GM18507 (cell line): Measurements from ENCODE around the gene ARID1A.
A peak's percentile ranks its signal among the peaks of the same experiment; 100 is the strongest.
"Not testable (repeated sequence)": the region's sequence is repeated elsewhere in the genome, so short reads cannot be mapped to it uniquely, and the experiment has no call there.

ENCODE experiments used
- DNase-seq: peaks from one replicate; pipeline ENCODE4 v3.0.0; 2011; ENCODE audit warnings: low read depth; ENCODE audit not compliant: insufficient read length; ENCODE audit errors: extremely low spot score
- FAIRE-seq: peaks from 2 replicates; lab custom pipeline; 2011; peaks lifted over from hg19 to GRCh38; lab: Jason Lieb, UNC

Gene ARID1A

DNA sequence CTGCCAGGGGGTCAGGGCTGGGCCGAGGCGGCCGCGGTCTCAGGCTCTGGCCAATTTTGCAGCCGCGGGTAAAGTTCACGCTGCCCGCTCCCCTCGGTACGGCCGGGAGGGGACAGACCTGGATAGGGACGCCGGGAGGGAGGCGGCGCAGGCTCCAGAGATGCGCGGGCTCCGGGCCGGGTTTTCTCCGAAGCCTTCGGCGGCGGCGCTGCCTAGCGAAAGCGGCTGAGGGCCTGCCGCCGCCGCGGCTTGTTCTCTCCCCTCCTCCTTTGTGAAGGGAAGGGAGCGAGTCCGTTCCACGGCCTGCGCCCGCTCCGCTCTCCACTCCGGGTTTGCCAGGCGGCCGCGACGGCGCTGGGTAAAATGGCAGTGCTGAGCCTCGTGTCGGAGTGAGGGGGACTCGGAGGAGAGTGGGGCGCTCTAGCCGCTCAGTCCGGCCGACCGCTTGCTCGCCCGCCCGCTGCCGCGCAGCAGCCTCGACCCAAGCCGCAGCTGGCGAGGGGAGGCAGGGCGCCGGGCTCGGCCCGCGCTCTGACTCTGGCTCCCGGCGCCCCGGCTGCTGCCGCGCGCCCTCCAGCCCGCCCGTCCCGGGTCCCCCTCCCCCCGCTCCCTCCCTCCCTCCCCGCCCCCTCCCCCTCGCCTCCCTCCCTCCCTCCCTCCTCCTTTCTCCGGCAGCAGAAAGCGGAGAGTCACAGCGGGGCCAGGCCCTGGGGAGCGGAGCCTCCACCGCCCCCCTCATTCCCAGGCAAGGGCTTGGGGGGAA, at the start of gene ARID1A:
Gene ARID1A (plus strand): TSS at position 660 of the 763 bp plus-strand sequence. CDS start 389 bp downstream, outside the sequence.
- FAIRE-seq: peak; percentile 81
- peak; percentile 58 for DNase-seq

DNA sequence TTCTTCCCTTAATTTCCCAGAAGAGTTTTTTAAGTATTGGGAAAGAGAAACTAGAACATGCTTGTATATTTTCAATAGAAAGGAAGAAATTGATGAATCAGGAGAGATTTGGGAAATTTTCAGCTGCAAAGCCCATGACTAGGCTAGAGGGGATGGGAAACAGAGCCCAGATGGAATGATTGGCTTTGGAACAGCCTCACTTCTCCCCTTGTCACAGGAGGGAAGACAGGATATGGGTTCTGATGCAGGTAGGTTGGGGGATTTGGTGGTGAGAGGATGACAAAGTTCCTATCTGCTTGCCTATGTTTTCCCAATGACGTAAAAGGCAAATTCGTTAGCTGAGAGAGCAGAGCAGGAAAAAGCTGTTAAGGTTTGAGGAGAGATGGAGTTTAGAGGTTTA, 31.0 kb upstream of the ARID1A start:
- no peak for FAIRE-seq
- DNase-seq: no peak

DNA sequence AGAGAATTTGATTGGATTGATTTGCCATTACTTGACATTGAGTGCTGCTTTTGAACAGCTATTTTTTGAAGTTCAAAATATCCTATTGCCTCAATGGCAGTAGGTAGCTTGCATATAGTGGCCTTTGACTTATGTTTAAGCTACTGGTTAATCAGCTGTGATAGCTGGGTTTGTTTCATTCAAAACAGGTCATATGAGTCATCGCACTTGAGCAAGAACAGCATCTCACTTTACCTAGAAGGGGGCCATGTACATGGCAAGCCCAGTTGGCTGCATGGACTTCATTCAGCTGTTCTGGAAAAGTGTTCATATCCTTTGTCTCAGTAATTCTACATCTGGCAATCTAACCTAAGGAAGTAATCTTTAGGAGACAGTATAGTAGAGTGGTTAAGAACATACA, 29.0 kb upstream of the ARID1A start:
- no peak for FAIRE-seq
- DNase-seq: no peak

DNA sequence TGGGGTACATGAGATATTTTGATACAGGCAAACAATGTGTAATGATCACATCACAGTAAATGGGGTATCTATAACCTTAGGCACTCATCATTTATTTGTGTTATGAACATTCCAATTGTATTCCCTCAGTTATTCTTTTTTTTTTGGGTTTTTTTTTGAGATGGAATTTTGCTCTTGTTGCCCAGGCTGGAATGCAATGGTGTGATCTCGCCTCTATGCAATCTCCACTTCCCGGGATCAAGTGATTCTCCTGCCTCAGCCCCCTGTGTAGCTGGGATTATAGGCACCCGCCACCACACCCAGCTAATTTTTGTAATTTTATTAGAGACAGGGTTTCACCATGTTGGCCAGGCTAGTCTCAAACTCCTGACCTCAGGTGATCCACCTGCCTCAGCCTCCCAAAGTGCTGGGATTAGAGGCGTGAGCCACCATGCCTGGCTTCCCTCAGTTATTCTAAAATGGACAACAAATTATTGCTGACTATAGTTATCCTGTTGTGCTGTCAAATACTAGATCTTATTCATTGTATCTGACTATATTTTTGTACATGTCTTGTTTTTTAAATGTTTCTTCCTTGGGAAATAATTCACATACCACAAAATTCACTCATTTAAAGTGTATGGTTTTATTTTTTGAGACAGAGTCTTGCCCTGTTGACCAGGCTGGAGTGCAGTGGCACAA, 27.6 kb upstream of the ARID1A start:
- FAIRE-seq: not testable (repeated sequence)

DNA sequence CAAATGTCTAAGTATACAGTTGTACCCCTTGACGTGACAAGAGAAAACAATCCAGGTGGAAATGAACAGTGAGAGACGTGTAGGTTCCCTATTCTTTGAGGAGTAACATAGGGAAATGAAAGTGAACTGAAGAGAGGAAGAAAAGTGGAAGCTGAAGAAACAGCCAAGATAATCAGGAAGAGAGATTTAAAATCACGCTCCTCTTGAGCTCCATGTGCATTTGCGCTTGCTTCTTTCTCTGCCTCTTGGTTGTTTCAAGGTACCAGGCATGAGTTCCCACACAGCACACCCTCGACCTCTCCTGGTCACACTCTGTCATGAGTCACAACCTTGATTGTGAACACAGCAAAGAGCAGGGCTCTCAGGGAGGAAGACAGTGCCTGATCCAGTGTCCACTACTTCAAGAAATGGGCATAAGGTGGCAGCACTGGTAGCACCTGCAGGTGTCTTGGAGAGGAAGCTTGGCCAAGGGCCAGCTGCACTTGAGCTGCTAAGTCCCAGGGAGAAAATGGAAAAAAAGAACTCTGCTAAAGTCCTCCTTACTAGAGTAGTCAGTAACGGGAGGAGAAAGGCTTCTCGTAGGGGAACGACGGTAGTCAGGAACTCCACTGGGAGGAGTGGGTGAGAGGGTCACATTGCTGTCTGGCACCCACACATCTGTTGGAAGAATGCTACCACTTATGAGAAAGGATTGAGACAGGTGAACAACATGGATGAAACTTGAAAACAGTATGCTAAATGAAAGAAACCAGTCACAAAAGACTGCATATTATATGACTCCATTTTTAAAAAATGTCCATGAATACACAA, 18.3 kb upstream of the ARID1A start:
- peak; percentile 92 for FAIRE-seq

More for the DNA sequence above, 27.6 kb upstream of the ARID1A start:
- DNase-seq: not testable (repeated sequence)

DNA sequence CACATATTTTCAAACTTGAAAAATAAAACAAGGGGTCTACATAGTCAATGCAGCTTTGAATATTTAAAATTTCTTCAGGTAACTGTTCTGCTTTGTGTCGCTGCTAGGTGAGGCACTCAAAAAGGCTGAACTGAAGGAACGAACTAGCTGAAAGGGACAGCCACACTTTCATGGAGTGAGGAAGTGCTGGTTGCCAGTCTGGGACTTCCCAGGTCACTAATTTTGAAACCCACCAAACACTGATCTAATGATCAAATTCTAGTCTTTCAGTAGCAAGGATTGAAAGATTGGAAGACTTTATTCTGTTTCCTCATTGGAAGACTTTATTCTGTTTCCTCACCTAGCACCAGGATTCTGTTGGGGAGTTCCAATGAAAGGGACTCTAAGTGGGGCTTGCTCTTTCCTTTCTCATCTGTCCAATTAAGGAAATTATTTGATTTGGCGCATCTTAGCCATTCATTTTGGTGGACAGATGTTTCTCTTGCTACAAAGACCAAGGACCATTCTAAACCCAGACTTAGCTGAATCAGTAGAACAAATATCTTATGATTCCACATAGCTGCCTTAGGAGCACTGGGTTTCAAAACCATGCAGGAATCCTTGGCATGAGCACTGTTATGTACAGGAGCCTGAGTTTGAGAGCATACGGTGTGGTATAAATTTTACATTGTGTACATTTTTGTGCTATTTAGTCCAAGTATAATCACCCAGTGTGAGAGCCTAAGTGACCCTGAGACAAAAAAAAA, 10.9 kb upstream of the ARID1A start:
- DNase-seq (no peak), FAIRE-seq (peak; percentile 36)

More for the DNA sequence above, 18.3 kb upstream of the ARID1A start:
- DNase-seq: no peak

DNA sequence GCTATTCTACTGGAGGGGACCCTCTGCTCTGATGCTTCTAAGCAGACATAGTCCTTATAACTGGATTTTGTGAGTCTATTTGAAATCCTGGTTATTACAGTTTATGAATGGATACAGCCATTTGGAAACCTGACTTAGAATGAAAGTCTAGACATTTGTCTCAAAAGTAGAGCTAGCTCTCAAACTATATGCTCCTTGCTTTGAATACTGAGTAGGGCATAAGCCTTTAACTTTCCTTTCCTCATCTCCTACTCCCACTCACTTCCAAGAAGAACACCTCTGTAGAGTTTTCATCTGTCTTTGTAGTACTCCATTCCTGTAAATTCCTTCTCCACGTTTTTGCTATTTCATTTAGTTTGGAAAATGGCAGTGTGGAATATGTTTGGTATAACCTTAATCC, 9.0 kb upstream of the ARID1A start:
- no peak for DNase-seq
- no peak for FAIRE-seq

DNA sequence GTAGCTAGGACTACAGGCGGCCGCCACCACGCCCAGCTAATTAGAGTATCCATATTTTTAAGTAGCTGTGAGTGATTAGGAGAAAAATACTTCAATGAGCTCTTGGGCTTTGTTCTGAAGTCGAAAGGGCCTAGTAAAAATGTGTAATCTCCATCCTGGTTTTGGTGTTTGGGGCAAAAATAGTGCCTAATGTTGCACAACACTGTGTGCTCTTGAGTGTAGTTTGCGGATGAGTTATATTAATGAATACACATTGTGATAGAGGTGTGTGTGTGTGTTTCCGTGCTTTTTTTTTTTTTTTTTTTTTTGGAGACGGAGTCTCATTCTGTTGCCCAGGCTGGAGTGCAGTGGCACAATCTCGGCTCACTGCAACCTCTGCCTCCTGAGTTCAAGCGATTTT, 6.3 kb upstream of the ARID1A start:
- no peak for FAIRE-seq
- no peak for DNase-seq

DNA sequence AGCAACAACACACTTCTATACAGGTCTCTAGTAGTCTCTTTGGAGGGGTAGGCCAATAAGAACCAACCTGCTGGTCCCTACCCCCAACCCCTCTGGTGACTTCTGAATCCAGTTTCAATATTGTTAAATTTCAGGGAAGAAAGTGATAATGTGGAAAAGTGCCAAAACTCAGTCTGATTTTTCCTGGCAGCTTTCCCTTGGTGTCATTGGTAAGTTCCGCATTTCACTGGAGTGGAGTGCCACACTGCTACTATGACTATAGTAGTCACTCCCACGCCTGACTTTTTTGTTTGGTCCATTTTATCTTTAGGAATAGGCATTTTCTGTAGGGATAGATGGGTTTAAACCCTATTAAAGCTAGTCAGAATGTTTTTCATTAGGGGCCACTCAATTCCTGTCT, 5.7 kb upstream of the ARID1A start:
- FAIRE-seq: no peak

DNA sequence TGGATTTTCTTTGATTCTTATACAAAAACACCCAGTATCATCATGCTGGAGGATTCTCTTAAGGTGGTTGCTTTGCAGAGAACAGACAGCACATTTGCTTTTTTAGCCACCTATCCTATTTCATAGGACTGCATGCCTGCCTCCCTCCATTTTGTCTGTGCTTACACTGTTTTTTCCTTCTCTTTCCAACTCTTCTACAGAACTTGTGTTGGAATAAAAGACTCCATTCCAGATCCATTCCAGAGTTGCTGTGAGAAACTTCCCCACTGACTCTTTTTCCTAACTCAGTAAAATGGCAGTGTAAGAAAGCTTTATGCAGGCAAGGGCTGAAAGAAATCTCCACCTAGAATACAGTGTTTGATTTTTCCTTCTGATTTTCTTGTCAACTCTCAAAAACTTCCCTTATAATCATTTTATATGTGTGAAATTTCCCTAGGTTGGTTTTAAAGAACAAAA, 5.2 kb upstream of the ARID1A start:
- no peak for DNase-seq
- no peak for FAIRE-seq

More for the DNA sequence above, 5.7 kb upstream of the ARID1A start:
- no peak for DNase-seq

DNA sequence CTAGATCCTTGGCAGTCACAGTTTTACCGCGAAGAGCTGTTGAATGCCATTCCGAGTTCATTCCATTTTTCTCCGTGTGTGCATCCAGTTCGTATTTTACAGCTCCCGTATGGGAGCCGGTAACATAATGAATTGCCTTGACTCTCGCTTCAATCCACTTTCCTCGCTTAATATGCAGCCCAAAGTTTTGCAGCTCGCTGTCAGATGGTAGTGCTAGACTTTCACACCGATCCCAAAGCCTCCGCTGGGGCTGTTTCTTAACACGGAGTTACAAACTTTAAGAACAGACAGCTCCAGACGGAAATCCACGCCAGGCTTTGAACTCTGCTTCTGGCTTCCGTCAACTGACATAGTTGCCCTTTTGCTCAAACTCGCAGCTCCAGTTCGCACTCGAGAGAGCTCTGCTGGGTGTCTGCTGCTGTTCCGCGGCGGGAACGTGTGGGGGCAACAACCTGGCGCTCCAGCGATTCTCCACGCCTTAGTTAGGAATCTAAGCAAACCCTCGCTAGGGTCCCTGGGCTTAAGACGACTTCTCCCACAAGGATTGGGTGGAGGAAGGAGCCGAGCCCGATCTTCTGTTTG, 3.5 kb upstream of the ARID1A start:
- FAIRE-seq: peak; percentile 93

DNA sequence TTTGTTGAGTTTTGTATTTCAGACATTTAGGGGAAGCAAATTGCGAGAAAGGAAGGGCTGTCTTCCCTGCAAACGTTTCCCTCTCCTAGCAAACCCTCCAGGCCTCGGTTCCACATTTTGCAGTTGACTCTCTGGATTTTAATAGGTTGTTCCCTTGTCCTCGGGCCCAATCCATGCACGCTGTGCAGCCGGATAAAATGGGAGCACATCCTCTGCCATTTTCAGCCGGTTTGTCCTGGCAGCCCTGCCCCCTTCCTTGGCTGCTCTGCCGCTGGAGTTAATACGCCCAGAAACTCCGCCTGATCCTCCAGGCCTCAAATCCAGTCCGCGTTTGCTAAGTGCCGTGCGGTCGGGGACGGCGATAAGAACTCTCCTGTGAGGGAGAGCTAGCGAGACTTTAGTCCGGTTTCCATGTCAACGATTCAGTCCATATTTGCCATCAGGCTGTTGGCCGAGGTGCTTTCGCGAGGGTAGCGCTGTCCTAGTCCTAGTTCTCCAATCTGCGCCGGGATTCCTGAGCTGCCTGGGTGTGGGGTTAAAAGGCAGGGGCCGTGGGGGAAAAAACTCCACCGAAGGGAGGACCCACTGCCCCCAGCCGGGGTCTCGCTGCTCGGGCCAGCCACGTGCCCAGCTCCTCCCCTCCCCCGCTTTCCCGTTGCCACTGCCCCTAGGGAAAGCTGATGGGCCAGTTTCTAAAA, 2.9 kb upstream of the ARID1A start:
- no peak for FAIRE-seq
- DNase-seq: peak; percentile 75

More for the DNA sequence above, 3.5 kb upstream of the ARID1A start:
- DNase-seq: peak; percentile 67

DNA sequence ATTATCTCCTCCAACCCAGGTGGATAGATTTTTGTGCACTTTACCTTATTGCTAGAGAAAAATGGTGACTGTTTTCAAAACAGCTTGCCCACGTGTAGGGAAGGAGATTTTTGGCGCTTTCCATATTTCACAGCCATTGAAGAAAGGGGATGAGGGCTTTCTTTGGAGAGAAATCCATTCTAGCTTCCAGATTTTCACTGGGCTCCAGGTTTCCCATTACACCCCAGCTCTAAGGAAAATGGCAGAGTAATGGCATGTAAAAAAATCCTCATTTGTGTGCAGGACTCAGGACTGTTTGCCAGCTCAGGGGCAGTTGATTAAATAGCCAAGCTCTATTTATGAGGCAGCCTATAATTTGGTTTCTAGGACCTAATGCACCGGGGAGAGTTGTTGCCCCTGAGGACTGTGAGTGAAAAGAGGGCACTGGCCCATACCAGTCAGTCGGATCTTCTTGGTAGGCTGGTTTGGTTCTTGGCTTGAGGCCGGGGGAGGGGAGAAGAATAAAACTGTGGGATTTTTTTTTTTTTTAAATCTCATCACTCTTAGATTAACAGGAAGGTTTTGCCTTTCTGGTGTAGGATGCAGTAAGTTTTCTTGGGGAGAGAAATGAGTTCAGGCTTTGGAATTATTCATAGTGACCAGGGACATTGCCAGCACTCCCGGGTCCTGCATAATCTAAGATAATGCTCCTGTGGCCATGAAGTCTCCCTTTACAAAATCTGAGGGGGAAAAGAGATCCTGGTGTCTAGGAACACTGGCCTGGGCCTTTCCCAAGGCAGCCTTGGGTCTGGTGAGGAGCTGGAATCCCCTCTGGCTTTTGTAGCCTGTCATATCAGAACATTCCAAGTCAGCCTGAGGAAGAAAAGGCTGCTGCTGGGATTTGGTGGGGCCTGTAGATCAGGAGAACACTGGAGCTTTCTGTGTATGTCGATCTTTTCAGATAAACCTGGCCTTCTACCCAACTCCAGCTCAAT, 1.9 kb upstream of the ARID1A start:
- no peak for DNase-seq

DNA sequence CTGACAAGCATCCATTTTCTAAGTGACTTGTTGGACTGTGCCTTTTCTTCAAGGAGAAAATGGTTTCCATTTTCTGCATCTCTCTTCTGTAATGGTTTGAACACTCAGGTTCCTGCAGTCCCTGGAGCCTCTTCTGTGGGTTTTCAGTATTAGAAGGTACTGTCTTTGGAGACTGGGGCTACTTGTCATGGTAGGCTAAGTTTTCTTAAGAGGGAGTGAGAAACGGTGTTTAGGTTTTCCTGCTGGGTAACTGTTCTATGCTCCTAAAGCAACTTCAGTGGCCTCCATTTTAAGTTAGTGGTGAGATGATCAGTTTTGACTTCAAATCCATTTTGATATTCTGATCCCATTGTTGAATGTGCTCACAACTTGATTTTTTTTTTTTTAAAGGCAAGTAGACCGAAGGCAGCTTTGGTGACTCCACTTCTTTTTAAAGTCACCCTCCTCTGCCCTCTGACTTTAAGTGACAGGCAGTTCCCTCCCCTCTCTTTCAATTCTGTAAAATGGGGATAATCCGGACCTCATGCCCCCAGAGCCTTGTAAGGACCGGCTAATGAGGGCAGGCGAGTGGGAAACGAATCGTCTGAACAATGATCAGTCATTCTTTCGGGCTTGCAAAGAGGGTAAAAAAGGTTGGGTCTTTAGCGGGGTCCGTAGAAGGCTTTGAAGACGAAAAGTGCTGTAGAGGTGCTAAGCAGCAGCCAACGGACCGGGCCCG, 1.0 kb upstream of the ARID1A start:
- peak; percentile 79 for FAIRE-seq
- DNase-seq: no peak

More for the DNA sequence above, 1.9 kb upstream of the ARID1A start:
- no peak for FAIRE-seq

DNA sequence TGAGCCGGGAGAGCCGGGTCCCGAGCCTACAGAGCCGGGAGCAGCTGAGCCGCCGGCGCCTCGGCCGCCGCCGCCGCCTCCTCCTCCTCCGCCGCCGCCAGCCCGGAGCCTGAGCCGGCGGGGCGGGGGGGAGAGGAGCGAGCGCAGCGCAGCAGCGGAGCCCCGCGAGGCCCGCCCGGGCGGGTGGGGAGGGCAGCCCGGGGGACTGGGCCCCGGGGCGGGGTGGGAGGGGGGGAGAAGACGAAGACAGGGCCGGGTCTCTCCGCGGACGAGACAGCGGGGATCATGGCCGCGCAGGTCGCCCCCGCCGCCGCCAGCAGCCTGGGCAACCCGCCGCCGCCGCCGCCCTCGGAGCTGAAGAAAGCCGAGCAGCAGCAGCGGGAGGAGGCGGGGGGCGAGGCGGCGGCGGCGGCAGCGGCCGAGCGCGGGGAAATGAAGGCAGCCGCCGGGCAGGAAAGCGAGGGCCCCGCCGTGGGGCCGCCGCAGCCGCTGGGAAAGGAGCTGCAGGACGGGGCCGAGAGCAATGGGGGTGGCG, 371 bp downstream of the ARID1A start:
- FAIRE-seq (no peak), DNase-seq (no peak)

DNA sequence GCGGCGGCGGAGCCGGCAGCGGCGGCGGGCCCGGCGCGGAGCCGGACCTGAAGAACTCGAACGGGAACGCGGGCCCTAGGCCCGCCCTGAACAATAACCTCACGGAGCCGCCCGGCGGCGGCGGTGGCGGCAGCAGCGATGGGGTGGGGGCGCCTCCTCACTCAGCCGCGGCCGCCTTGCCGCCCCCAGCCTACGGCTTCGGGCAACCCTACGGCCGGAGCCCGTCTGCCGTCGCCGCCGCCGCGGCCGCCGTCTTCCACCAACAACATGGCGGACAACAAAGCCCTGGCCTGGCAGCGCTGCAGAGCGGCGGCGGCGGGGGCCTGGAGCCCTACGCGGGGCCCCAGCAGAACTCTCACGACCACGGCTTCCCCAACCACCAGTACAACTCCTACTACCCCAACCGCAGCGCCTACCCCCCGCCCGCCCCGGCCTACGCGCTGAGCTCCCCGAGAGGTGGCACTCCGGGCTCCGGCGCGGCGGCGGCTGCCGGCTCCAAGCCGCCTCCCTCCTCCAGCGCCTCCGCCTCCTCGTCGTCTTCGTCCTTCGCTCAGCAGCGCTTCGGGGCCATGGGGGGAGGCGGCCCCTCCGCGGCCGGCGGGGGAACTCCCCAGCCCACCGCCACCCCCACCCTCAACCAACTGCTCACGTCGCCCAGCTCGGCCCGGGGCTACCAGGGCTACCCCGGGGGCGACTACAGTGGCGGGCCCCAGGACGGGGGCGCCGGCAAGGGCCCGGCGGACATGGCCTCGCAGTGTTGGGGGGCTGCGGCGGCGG, 1.0 kb downstream of the ARID1A start:
- no peak for FAIRE-seq
- no peak for DNase-seq
